Measurements from ENCODE around the gene RNF38.

GRCh38 chr9:36316611-36317317 is 83.3 kb downstream of the RNF38 start:
- TF ChIP-seq EP300 (IDR thresholded peaks at IDR 0.05; ENCODE audit: low read length) = no peak
- TF ChIP-seq ZNF561 (CRISPR knock-in tag; conservative IDR thresholded peaks at IDR 0.05) = no peak

Data from K562 (cell line).